Subcutaneous abdominal adipose tissue (tissue), 5 donors: ENCODE measurements around the gene NFU1.
A peak's percentile ranks its signal among the peaks of the same experiment; 100 is the strongest.

Experiments used
- H3K27ac ChIP-seq: one replicate; pipeline ENCODE4 v1.7.0; 2013; ENCODE audit warnings: low read depth, mild to moderate bottlenecking, inconsistent platforms, low read length, moderate library complexity
- H3K27me3 ChIP-seq, 5 donors: one replicate each; pipeline ENCODE4 v1.7.0; 2013; ENCODE audit warnings: low read length in 5 of 5, inconsistent platforms in 1 of 5; ENCODE audit not compliant: control insufficient read depth in 5 of 5, insufficient read depth in 4 of 5
- H3K36me3 ChIP-seq, 5 donors: one replicate each; pipeline ENCODE4 v1.7.0; 2013; ENCODE audit warnings: low read length in 5 of 5; ENCODE audit not compliant: control insufficient read depth in 5 of 5, insufficient read depth in 5 of 5
- H3K4me1 ChIP-seq, 5 donors: one replicate each; pipeline ENCODE4 v1.7.0; 2013; ENCODE audit warnings: low read length in 5 of 5, mild to moderate bottlenecking in 3 of 5, moderate library complexity in 1 of 5; ENCODE audit not compliant: control insufficient read depth in 5 of 5, insufficient read depth in 5 of 5
- H3K4me3 ChIP-seq, 5 donors: one replicate each; pipeline ENCODE4 v1.7.0; 2013; ENCODE audit warnings: low read length in 5 of 5, low read depth in 1 of 5
- H3K9ac ChIP-seq, 5 donors: one replicate each; pipeline ENCODE4 v1.7.0; 2013; ENCODE audit warnings: low read length in 5 of 5, mild to moderate bottlenecking in 4 of 5, moderate library complexity in 3 of 5
- H3K9me3 ChIP-seq, 5 donors: one replicate each; pipeline ENCODE4 v1.7.0; 2013; ENCODE audit warnings: low read length in 5 of 5; ENCODE audit not compliant: control insufficient read depth in 5 of 5
- donor health status: healthy.
- donor health status: healthy.
- donor health status: healthy.
- donor health status: healthy.
- donor health status: healthy.

Gene NFU1

GRCh38 chr2:69469375-69469774, 32.1 kb upstream of the NFU1 start:
- Histone ChIP-seq H3K9me3 (no peaks in the 10 kb centered on the region), H3K27ac (peak overlapping the region; percentile 92)

GRCh38 chr2:69466728-69467127, 29.5 kb upstream of the NFU1 start:
- H3K4me1 ChIP-seq: peaks cover 0 to 68% (median 35%) of the 10 kb centered on the region in 5 donors
- peak overlapping the region; percentile 92 for H3K27ac ChIP-seq
- H3K9me3 ChIP-seq: no peaks in the 10 kb centered on the region

More at GRCh38 chr2:69469375-69469774, 32.1 kb upstream of the NFU1 start:
- H3K4me1 ChIP-seq: peaks cover 0 to 71% (median 34%) of the 10 kb centered on the region in 5 donors
- H3K4me3 ChIP-seq: peak overlapping the region in 1 of 5 donors; percentile 4
- H3K27me3 ChIP-seq: no peaks in the 10 kb centered on the region
- H3K9ac ChIP-seq: no peak overlapping the region
- peaks cover 0 to 19% (median 4%) of the 10 kb centered on the region in 5 donors for H3K36me3 ChIP-seq

GRCh38 chr2:69465513-69466456, 28.6 kb upstream of the NFU1 start:
- peak overlapping the region; percentile 0 to 62 (median 41) for H3K9ac ChIP-seq
- H3K27me3 ChIP-seq: no peaks in the 10 kb centered on the region
- H3K4me3 ChIP-seq: peak overlapping the region; percentile 39 to 69 (median 57)
- H3K9me3 ChIP-seq: no peaks in the 10 kb centered on the region
- peaks cover 0 to 58% (median 32%) of the 10 kb centered on the region in 5 donors for H3K4me1 ChIP-seq
- peak overlapping the region; percentile 92 for H3K27ac ChIP-seq
- H3K36me3 ChIP-seq: peaks cover 0 to 19% (median 4%) of the 10 kb centered on the region in 5 donors

More at GRCh38 chr2:69466728-69467127, 29.5 kb upstream of the NFU1 start:
- H3K4me3 ChIP-seq: peak overlapping the region; percentile 19 to 69 (median 57)
- peaks cover 0 to 19% (median 4%) of the 10 kb centered on the region in 5 donors for H3K36me3 ChIP-seq
- no peaks in the 10 kb centered on the region for H3K27me3 ChIP-seq
- peak overlapping the region in 2 of 5 donors; percentile 46 to 62 for H3K9ac ChIP-seq

GRCh38 chr2:69464575-69464974, 27.3 kb upstream of the NFU1 start:
- Histone ChIP-seq H3K9ac (peak overlapping the region in 1 of 5 donors; percentile 41), H3K27ac (peak overlapping the region; percentile 92), H3K27me3 (no peaks in the 10 kb centered on the region)

GRCh38 chr2:69462780-69463179, 25.5 kb upstream of the NFU1 start:
- H3K27me3 ChIP-seq: no peaks in the 10 kb centered on the region

More at GRCh38 chr2:69464575-69464974, 27.3 kb upstream of the NFU1 start:
- Histone ChIP-seq H3K36me3 (peaks cover 0 to 19% (median 4%) of the 10 kb centered on the region in 5 donors), H3K4me1 (peaks cover 0 to 49% (median 31%) of the 10 kb centered on the region in 5 donors), H3K4me3 (no peak overlapping the region), H3K9me3 (no peaks in the 10 kb centered on the region)

GRCh38 chr2:69461404-69461803, 24.2 kb upstream of the NFU1 start:
- Histone ChIP-seq H3K27me3 (no peaks in the 10 kb centered on the region), H3K9ac (no peak overlapping the region), H3K4me1 (peaks cover 0 to 24% (median 22%) of the 10 kb centered on the region in 5 donors), H3K27ac (no peak overlapping the region), H3K9me3 (no peaks in the 10 kb centered on the region), H3K4me3 (no peak overlapping the region), H3K36me3 (peaks cover 0 to 16% (median 4%) of the 10 kb centered on the region in 5 donors)

More at GRCh38 chr2:69462780-69463179, 25.5 kb upstream of the NFU1 start:
- Histone ChIP-seq H3K4me3 (no peak overlapping the region), H3K27ac (no peak overlapping the region), H3K9ac (no peak overlapping the region), H3K9me3 (no peaks in the 10 kb centered on the region), H3K36me3 (peaks cover 0 to 19% (median 4%) of the 10 kb centered on the region in 5 donors), H3K4me1 (peaks cover 0 to 35% (median 26%) of the 10 kb centered on the region in 5 donors)

- Histone ChIP-seq H3K4me1 (peaks cover 0 to 12% (median 8%) of the 10 kb centered on the region in 5 donors), H3K36me3 (peaks cover 0 to 3% (median 0%) of the 10 kb centered on the region in 5 donors), H3K9ac (no peak overlapping the region), H3K27me3 (no peaks in the 10 kb centered on the region), H3K27ac (no peak overlapping the region), H3K4me3 (no peak overlapping the region), H3K9me3 (no peaks in the 10 kb centered on the region)
Observed at GRCh38 chr2:69459936-69460335, 22.7 kb upstream of the NFU1 start.

GRCh38 chr2:69456950-69457445, 19.8 kb upstream of the NFU1 start:
- Histone ChIP-seq H3K4me1 (peaks cover 0 to 16% (median 9%) of the 10 kb centered on the region in 5 donors), H3K36me3 (no peaks in the 10 kb centered on the region)

GRCh38 chr2:69456154-69456553, 18.9 kb upstream of the NFU1 start:
- no peak overlapping the region for H3K9ac ChIP-seq
- no peak overlapping the region for H3K4me3 ChIP-seq
- no peaks in the 10 kb centered on the region for H3K27me3 ChIP-seq
- H3K4me1 ChIP-seq: peaks cover 0 to 16% (median 9%) of the 10 kb centered on the region in 5 donors
- H3K27ac ChIP-seq: no peak overlapping the region
- no peaks in the 10 kb centered on the region for H3K36me3 ChIP-seq
- H3K9me3 ChIP-seq: no peaks in the 10 kb centered on the region

More at GRCh38 chr2:69456950-69457445, 19.8 kb upstream of the NFU1 start:
- H3K9me3 ChIP-seq: no peaks in the 10 kb centered on the region
- H3K4me3 ChIP-seq: no peak overlapping the region
- no peak overlapping the region for H3K9ac ChIP-seq
- no peaks in the 10 kb centered on the region for H3K27me3 ChIP-seq
- H3K27ac ChIP-seq: no peak overlapping the region

- peaks cover 0 to 27% (median 17%) of the 10 kb centered on the region in 5 donors for H3K4me1 ChIP-seq
- H3K9me3 ChIP-seq: no peaks in the 10 kb centered on the region
- H3K36me3 ChIP-seq: no peaks in the 10 kb centered on the region
- H3K27me3 ChIP-seq: no peaks in the 10 kb centered on the region
- no peak overlapping the region for H3K27ac ChIP-seq
- no peak overlapping the region for H3K9ac ChIP-seq
- H3K4me3 ChIP-seq: no peak overlapping the region
Observed at GRCh38 chr2:69454976-69455375, 17.7 kb upstream of the NFU1 start.
